IMR-90 (cell line): ENCODE data around the gene SRP14. TPM values are rescaled to one million over a fixed set of nuclear protein-coding genes. Genes with fewer than 3 reads are reported as not detected.

ENCODE experiments used
- ATAC-seq: fragments of 200-7000 bp; cut with Tn5 transposase; 2 replicates; pipeline ENCODE4 v1.9.1; 2020; ENCODE audit warnings: low read depth, mild to moderate bottlenecking, moderate library complexity
- BruUV-seq: library from RNA; stranded (reverse); fragments of 400-500 nt; replicated peaks from 2 replicates; lab custom pipeline; 2021; lab: Mats Ljungman, UMichigan
- CTCF ChIA-PET: fragments of 300-600 bp; formaldehyde crosslinking; extraction: SDS; loops from one replicate; lab custom pipeline; 2021; ENCODE audit warnings: antibody characterized with exemption; lab: Yijun Ruan, JAX
- POLR2A ChIA-PET: fragments of 300-600 bp; sonication (Branson Sonifier 250); formaldehyde crosslinking; loops from one replicate; lab custom pipeline; 2022; ENCODE audit warnings: antibody characterized with exemption; ENCODE audit not compliant: unreplicated experiment; lab: Charles Lee
- DNase-seq: peaks from one replicate; pipeline ENCODE4 v3.0.0; 2013
- H2AFZ ChIP-seq: replicated peaks from 2 replicates; pipeline ENCODE3; 2013; ENCODE audit warnings: low read length, mild to moderate bottlenecking; ENCODE audit not compliant: poor library complexity
- H2AK5ac ChIP-seq: 2 replicates; pipeline ENCODE4 v1.6.1; 2013; ENCODE audit warnings: low read depth, low read length, inconsistent platforms
- H2AK9ac ChIP-seq: replicated peaks from 2 replicates; pipeline ENCODE3; 2013; ENCODE audit warnings: mild to moderate bottlenecking, low read depth, low read length, moderate library complexity; ENCODE audit not compliant: poor library complexity
- H2BK120ac ChIP-seq: 2 replicates; pipeline ENCODE4 v1.6.1; 2013; ENCODE audit warnings: low read depth, low read length, inconsistent platforms
- H2BK15ac ChIP-seq: 3 replicates; pipeline ENCODE4 v1.6.1; 2013; ENCODE audit warnings: low read depth, low read length, inconsistent platforms
- H2BK20ac ChIP-seq: 2 replicates; pipeline ENCODE4 v1.6.1; 2013; ENCODE audit warnings: low read depth, mild to moderate bottlenecking, inconsistent platforms, low read length, moderate library complexity
- H2BK5ac ChIP-seq: 2 replicates; pipeline ENCODE4 v1.6.1; 2013; ENCODE audit warnings: mild to moderate bottlenecking, low read depth, low read length, inconsistent platforms; ENCODE audit not compliant: poor library complexity, severe bottlenecking
- H3K14ac ChIP-seq: replicated peaks from 2 replicates; pipeline ENCODE4 v1.6.1; 2013; ENCODE audit warnings: low read depth, low read length, inconsistent platforms
- H3K18ac ChIP-seq: 2 replicates; pipeline ENCODE4 v1.6.1; 2013; ENCODE audit warnings: low read depth, low read length, control low read depth
- H3K23ac ChIP-seq: 2 replicates; pipeline ENCODE4 v1.6.1; 2013; ENCODE audit warnings: low read depth, low read length, inconsistent platforms
- H3K27ac ChIP-seq: 2 replicates; pipeline ENCODE4 v1.5.1; 2013; ENCODE audit warnings: mild to moderate bottlenecking, control low read depth, low read length; ENCODE audit not compliant: insufficient read depth
- H3K27me3 ChIP-seq: 2 replicates; pipeline ENCODE4 v1.6.1; 2013; ENCODE audit warnings: low read length; ENCODE audit not compliant: control insufficient read depth, insufficient read depth
- H3K36me3 ChIP-seq: 2 replicates; pipeline ENCODE4 v1.6.1; 2013; ENCODE audit warnings: low read length, mixed read lengths; ENCODE audit not compliant: control insufficient read depth, insufficient read depth
- H3K4ac ChIP-seq: 2 replicates; pipeline ENCODE4 v1.6.1; 2013; ENCODE audit warnings: low read depth, low read length, inconsistent platforms
- H3K4me1 ChIP-seq: 2 replicates; pipeline ENCODE4 v1.6.1; 2013; ENCODE audit warnings: low read length, mixed read lengths; ENCODE audit not compliant: control insufficient read depth, insufficient read depth
- H3K4me2 ChIP-seq: 2 replicates; pipeline ENCODE4 v1.6.1; 2013; ENCODE audit warnings: low read depth, mild to moderate bottlenecking, control low read depth, low read length, moderate library complexity
- H3K4me3 ChIP-seq: 2 replicates; pipeline ENCODE4 v1.5.1; 2013; ENCODE audit warnings: low read depth, mild to moderate bottlenecking, control low read depth, low read length, moderate library complexity; ENCODE audit not compliant: insufficient read depth
- H3K56ac ChIP-seq: 2 replicates; pipeline ENCODE4 v1.6.1; 2013; ENCODE audit warnings: low read length, inconsistent platforms; ENCODE audit not compliant: insufficient read depth; ENCODE audit errors: extremely low read depth
- H3K79me1 ChIP-seq, 2 experiments: 2 replicates each; pipeline ENCODE4 v1.6.1; 2013; ENCODE audit warnings: low read length in 2 of 2, inconsistent platforms in 1 of 2, low read depth in 1 of 2
- H3K9ac ChIP-seq: 2 replicates; pipeline ENCODE4 v1.6.1; 2013; ENCODE audit warnings: low read depth, low read length, control low read depth
- H3K9me1 ChIP-seq: 2 replicates; pipeline ENCODE4 v1.6.1; 2013; ENCODE audit warnings: low read length, inconsistent platforms; ENCODE audit not compliant: insufficient read depth
- H3K9me3 ChIP-seq: 2 replicates; pipeline ENCODE4 v1.6.1; 2013; ENCODE audit warnings: low read length; ENCODE audit not compliant: control insufficient read depth, insufficient read depth
- H4K20me1 ChIP-seq: 2 replicates; pipeline ENCODE4 v1.6.1; 2013; ENCODE audit warnings: low read length, inconsistent platforms; ENCODE audit not compliant: insufficient read depth
- H4K5ac ChIP-seq: 2 replicates; pipeline ENCODE4 v1.6.1; 2013; ENCODE audit warnings: mild to moderate bottlenecking, low read depth, low read length, control low read depth
- H4K8ac ChIP-seq, 2 experiments: 2 replicates each; pipeline ENCODE4 v1.6.1; 2013; ENCODE audit warnings: low read depth in 2 of 2, low read length in 2 of 2, control low read depth in 1 of 2, inconsistent platforms in 1 of 2
- H4K91ac ChIP-seq: 2 replicates; pipeline ENCODE4 v1.6.1; 2013; ENCODE audit warnings: low read depth, low read length, inconsistent platforms; ENCODE audit not compliant: insufficient read depth
- BHLHE40 ChIP-seq: fragments of 150-350 bp; IDR thresholded peaks from 2 replicates; pipeline ENCODE4 v1.6.1; 2016; ENCODE audit warnings: mild to moderate bottlenecking, low read depth, low read length
- CEBPB ChIP-seq: IDR thresholded peaks from 2 replicates; pipeline ENCODE4 v1.6.1; 2012; ENCODE audit warnings: low read depth, low read length, improper control_type of control experiment
- CTCF ChIP-seq: conservative IDR thresholded peaks from 2 replicates; pipeline ENCODE4 v1.5.1; 2012; ENCODE audit warnings: mild to moderate bottlenecking, low read depth, low read length, improper control_type of control experiment
- ELK1 ChIP-seq: fragments of 150-350 bp; IDR thresholded peaks from 2 replicates; pipeline ENCODE4 v1.6.1; 2016; ENCODE audit warnings: low read depth, mild to moderate bottlenecking, low read length, moderate library complexity, borderline replicate concordance
- FOS ChIP-seq: fragments of 150-350 bp; IDR thresholded peaks from 2 replicates; pipeline ENCODE4 v1.6.1; 2016; ENCODE audit warnings: low read depth, low read length
- MAFK ChIP-seq: IDR thresholded peaks from 2 replicates; pipeline ENCODE4 v1.6.1; 2012; ENCODE audit warnings: low read depth, low read length, improper control_type of control experiment
- MAZ ChIP-seq: IDR thresholded peaks from 2 replicates; pipeline ENCODE4 v1.6.1; 2012; ENCODE audit warnings: low read depth, mild to moderate bottlenecking, low read length, improper control_type of control experiment, moderate library complexity, borderline replicate concordance
- MXI1 ChIP-seq: IDR thresholded peaks from 2 replicates; pipeline ENCODE4 v1.6.1; 2012; ENCODE audit warnings: low read depth, mild to moderate bottlenecking, low read length, moderate library complexity, borderline replicate concordance
- NFE2L2 ChIP-seq: fragments of 150-350 bp; IDR thresholded peaks from 2 replicates; pipeline ENCODE4 v1.6.1; 2016; ENCODE audit warnings: low read depth, mild to moderate bottlenecking, low read length
- POLR2A ChIP-seq: IDR thresholded peaks from 2 replicates; pipeline ENCODE4 v1.6.1; 2012; ENCODE audit warnings: mild to moderate bottlenecking, low read depth, low read length
- RAD21 ChIP-seq: IDR thresholded peaks from 2 replicates; pipeline ENCODE4 v1.6.1; 2012; ENCODE audit warnings: low read length, improper control_type of control experiment
- RFX5 ChIP-seq: IDR thresholded peaks from 2 replicates; pipeline ENCODE4 v1.8.0; 2012; ENCODE audit warnings: low read depth, mild to moderate bottlenecking, low read length, moderate library complexity
- SMC3 ChIP-seq: fragments of 150-350 bp; IDR thresholded peaks from 2 replicates; pipeline ENCODE4 v1.6.1; 2016; ENCODE audit warnings: low read depth, mild to moderate bottlenecking, antibody characterized with exemption, low read length, moderate library complexity
- WGBS, 2 experiments: methylation state at CpG; one replicate each; pipeline versions ENCODE4 v1.1.5 to v1.1.7; 2013; ENCODE audit warnings: missing lambda C conversion rate in 2 of 2; ENCODE audit not compliant: insufficient read length in 1 of 2; ENCODE audit errors: extremely low coverage in 2 of 2; 5-methylcytosine and 5-hydroxymethylcytosine counted together
- dilution Hi-C: fragments of 300-500 bp; cut with HindIII; formaldehyde crosslinking; loops from one replicate; pipeline ENCODE4 v1.14.3; 2018; ENCODE audit warnings: low sequenced_read_pairs; ENCODE audit not compliant: unreplicated experiment
- in situ Hi-C: fragments of 300-500 bp; cut with MboI; formaldehyde crosslinking; loops from 3 replicates; pipeline ENCODE4 v1.14.3; 2019; ENCODE audit warnings: low sequenced_read_pairs, inconsistent platforms, mixed read lengths
- intact Hi-C: fragments of 100-400 bp; cut with micrococcal nuclease; formaldehyde crosslinking; loops from 2 replicates; pipeline ENCODE4 v1.10.0; 2022
- polyA plus RNA-seq, 3 experiments: library from polyadenylated mRNA; depleted of rRNA; stranded (reverse); fragments of >200 nt; gene quantifications; 2 replicates each; pipeline ENCODE4 v1.2.3, GENCODE V29; 2012; ENCODE audit warnings: low replicate concordance in 1 of 3
- total RNA-seq: library from RNA; depleted of rRNA; stranded (reverse); fragments of >200 nt; gene quantifications from 2 replicates; pipeline ENCODE4 v1.2.3, GENCODE V29; 2012

SRP14 gene
- total and polyA plus RNA-seq, 2 of the 4 experiments (the other 2 are of a cell fraction), result 106 to 295 TPM

GRCh38 chr15:40065166-40065565, 26.2 kb upstream of the SRP14 start:
- H3K4me1 ChIP-seq, result peaks cover 30% of the 10 kb centered on the region
- ChIA-PET POLR2A (no interaction called here), CTCF (interaction anchor here (0.7 kb wide), 1 partner anchor 81 kb away, joined by 6 read pairs; no protein-coding TSS in a partner anchor)
- DNase-seq (no peak), ATAC-seq (no peak)
- H2BK120ac ChIP-seq, result peak overlapping the region; percentile 89
- in situ Hi-C loops, result no loop called here
- H4K5ac ChIP-seq, result no peak overlapping the region
- H4K91ac ChIP-seq, result peak overlapping the region; percentile 38; the same call in 1 of the 2 replicates
- peak overlapping the region; percentile 46 for H3K14ac ChIP-seq
- H3K23ac ChIP-seq, result peak overlapping the region; percentile 61; the same call in 1 of the 2 replicates
- dilution Hi-C loops, result no loop called here
- peak overlapping the region; percentile 22 for H2BK20ac ChIP-seq
- intact Hi-C loops, result no loop called here
- H3K4me2 ChIP-seq, result no peak overlapping the region
- H2BK15ac ChIP-seq, result peak overlapping the region; percentile 37; the same call in 1 of the 3 replicates
- H2AK5ac ChIP-seq, result peak overlapping the region; percentile 79; the same call in 1 of the 2 replicates
- H2AK9ac ChIP-seq, result no peak overlapping the region
- no peaks in the 10 kb centered on the region for H3K9me3 ChIP-seq
- BruUV-seq, result no TSS peak
- peaks cover 0 to 10% of the 10 kb centered on the region in 2 experiments; a peak in 1 of 4 replicates for H3K79me1 ChIP-seq
- no peak overlapping the region for H3K4me3 ChIP-seq
- H4K20me1 ChIP-seq, result no peaks in the 10 kb centered on the region
- H3K9ac ChIP-seq, result no peak overlapping the region
- no peak overlapping the region for H2BK5ac ChIP-seq
- H3K9me1 ChIP-seq, result peaks cover 30% of the 10 kb centered on the region
- no peak overlapping the region for H3K56ac ChIP-seq
- peak overlapping the region in 1 of 2 experiments; percentile 68; a peak in 1 of 4 replicates for H4K8ac ChIP-seq
- no peak for TF ChIP-seq FOS
- TF ChIP-seq BHLHE40, result no peak
- TF ChIP-seq MAZ, result no peak
- TF ChIP-seq MAFK, result no peak
- no peak for TF ChIP-seq POLR2A
- no peak for TF ChIP-seq RFX5
- TF ChIP-seq NFE2L2, result no peak
- no peak for TF ChIP-seq RAD21
- TF ChIP-seq CTCF, result no peak
- TF ChIP-seq SMC3, result no peak
- TF ChIP-seq ELK1, result no peak
- no peak for TF ChIP-seq CEBPB
- TF ChIP-seq MXI1, result no peak
- H2AFZ ChIP-seq, result no peak overlapping the region
- peak overlapping the region; percentile 99 for H3K4ac ChIP-seq
- H3K27ac ChIP-seq, result no peak overlapping the region
- H3K18ac ChIP-seq, result no peak overlapping the region
- H3K27me3 ChIP-seq, result no peaks in the 10 kb centered on the region
- 86% methylated on average over 2 of the region's 3 CpGs; no CpG with 5 or more reads in 1 of the 2 experiments for WGBS, 2 experiments
- H3K36me3 ChIP-seq, result no peaks in the 10 kb centered on the region
